PC-9 (cell line): ENCODE data around the gene GLB1L3. TPM values are rescaled to one million over a fixed set of nuclear protein-coding genes. Genes with fewer than 3 reads are reported as not detected.

Experiments used
- BruUV-seq: library from RNA; stranded (reverse); fragments of 400-500 nt; replicated peaks from 2 replicates; lab custom pipeline; 2021; lab: Mats Ljungman, UMichigan
- CTCF ChIA-PET: fragments of 300-600 bp; sonication (Branson Sonifier 250); formaldehyde crosslinking; loops from one replicate; lab custom pipeline; 2022; ENCODE audit warnings: antibody characterized with exemption; lab: Charles Lee
- POLR2A ChIA-PET: fragments of 300-600 bp; sonication (Branson Sonifier 250); formaldehyde crosslinking; loops from one replicate; lab custom pipeline; 2022; ENCODE audit warnings: antibody characterized with exemption; ENCODE audit not compliant: unreplicated experiment; lab: Charles Lee
- DNase-seq, 2 experiments: peaks; one replicate each; pipeline versions ENCODE4 v3.0.0 to v3.0.0-alpha.2; 2015 to 2022; ENCODE audit warnings: mixed read lengths in 1 of 2
- H2AFZ ChIP-seq: fragments of 200-600 bp; sonication (generic); 2 replicates; pipeline ENCODE4 v1.8.1; 2017; ENCODE audit warnings: antibody characterized with exemption
- H3F3A ChIP-seq: fragments of 200-600 bp; sonication (generic); 2 replicates; pipeline ENCODE4 v1.8.1; 2017; ENCODE audit warnings: antibody characterized with exemption, mild to moderate bottlenecking, low read depth; ENCODE audit not compliant: insufficient read depth
- H3K27ac ChIP-seq: fragments of 200-600 bp; sonication (generic); 2 replicates; pipeline ENCODE4 v1.6.1; 2016; ENCODE audit warnings: mixed run types
- H3K27me3 ChIP-seq: fragments of 200-600 bp; sonication (generic); 2 replicates; pipeline ENCODE4 v1.6.1; 2016; ENCODE audit warnings: low read depth, mixed run types; ENCODE audit not compliant: insufficient read depth
- H3K36me3 ChIP-seq: fragments of 200-600 bp; sonication (generic); 2 replicates; pipeline ENCODE4 v1.6.1; 2016; ENCODE audit warnings: low read depth, mixed run types
- H3K4me1 ChIP-seq: fragments of 200-600 bp; sonication (generic); replicated peaks from 2 replicates; pipeline ENCODE4 v1.6.1; 2016; ENCODE audit warnings: mixed run types; ENCODE audit not compliant: insufficient read depth
- H3K4me2 ChIP-seq: fragments of 200-600 bp; sonication (generic); 2 replicates; pipeline ENCODE4 v1.6.1; 2017; ENCODE audit warnings: mixed run types
- H3K4me3 ChIP-seq: fragments of 200-600 bp; sonication (generic); 2 replicates; pipeline ENCODE4 v1.6.1; 2016; ENCODE audit warnings: mixed run types
- H3K79me2 ChIP-seq: fragments of 200-600 bp; sonication (generic); 2 replicates; pipeline ENCODE4 v1.6.1; 2017; ENCODE audit warnings: low read depth, mixed run types
- H3K9me2 ChIP-seq: fragments of 200-600 bp; sonication (generic); 2 replicates; pipeline ENCODE4 v1.8.1; 2017; ENCODE audit warnings: mild to moderate bottlenecking; ENCODE audit not compliant: insufficient read depth
- H3K9me3 ChIP-seq: fragments of 200-600 bp; sonication (generic); 2 replicates; pipeline ENCODE4 v1.8.1; 2016; ENCODE audit warnings: low read depth; ENCODE audit not compliant: insufficient read depth
- H4K20me1 ChIP-seq: fragments of 200-600 bp; sonication (generic); 2 replicates; pipeline ENCODE4 v1.8.1; 2017; ENCODE audit not compliant: insufficient read depth
- CTCF ChIP-seq: fragments of 200-600 bp; sonication (generic); conservative IDR thresholded peaks from 2 replicates; pipeline ENCODE4 v1.6.1; 2017; ENCODE audit warnings: mixed run types, antibody characterized with exemption, mild to moderate bottlenecking, moderate library complexity
- EZH2 ChIP-seq: fragments of 200-600 bp; sonication (generic); IDR thresholded peaks from 2 replicates; pipeline ENCODE4 v1.8.0; 2017; ENCODE audit warnings: antibody characterized with exemption, low read depth
- intact Hi-C: fragments of 100-400 bp; cut with micrococcal nuclease; formaldehyde crosslinking; loops from one replicate; pipeline ENCODE4 v1.10.0; 2022; ENCODE audit not compliant: unreplicated experiment
- total RNA-seq: library from RNA; stranded (reverse); gene quantifications from 2 replicates; pipeline ENCODE4 v1.2.3, GENCODE V29; 2021

GLB1L3 gene
- total RNA-seq, 1 experiment from 2014 or later: not detected

GRCh38 chr11:134360050-134360835 is 84.1 kb downstream of the GLB1L3 start:
- Histone ChIP-seq H2AFZ (no peak overlapping the region), H3F3A (no peaks in the 10 kb centered on the region), H3K9me3 (no peaks in the 10 kb centered on the region), H3K9me2 (no peaks in the 10 kb centered on the region), H3K79me2 (no peaks in the 10 kb centered on the region), H3K36me3 (no peaks in the 10 kb centered on the region; the same call in 1 of the 2 replicates), H3K4me1 (peaks cover under 1% of the 10 kb centered on the region; the same call in 1 of the 2 replicates), H3K27ac (no peak overlapping the region), H3K27me3 (no peaks in the 10 kb centered on the region), H4K20me1 (no peaks in the 10 kb centered on the region), H3K4me2 (no peak overlapping the region), H3K4me3 (no peak overlapping the region)
- ChIA-PET CTCF (no interaction called here), POLR2A (no interaction called here)
- DNase-seq: peak in 1 of 2 experiments; percentile 73
- TF ChIP-seq EZH2: no peak
- peak; percentile 74 for TF ChIP-seq CTCF
- BruUV-seq: no TSS peak
- intact Hi-C loops: loop anchor here (5.0 kb wide), 1 partner anchor 347 kb away; no protein-coding TSS in a partner anchor

- ChIA-PET CTCF (no interaction called here), POLR2A (no interaction called here)
- H3K27me3 ChIP-seq: no peaks in the 10 kb centered on the region
- H3F3A ChIP-seq: no peaks in the 10 kb centered on the region
- H3K27ac ChIP-seq: no peak overlapping the region
- BruUV-seq: no TSS peak
- intact Hi-C loops: loop anchor here (5.0 kb wide), 1 partner anchor 346 kb away; no protein-coding TSS in a partner anchor
- H3K4me1 ChIP-seq: no peaks in the 10 kb centered on the region
- H3K4me2 ChIP-seq: no peak overlapping the region
- no peaks in the 10 kb centered on the region for H3K9me2 ChIP-seq
- H3K79me2 ChIP-seq: no peaks in the 10 kb centered on the region
- no peak overlapping the region for H2AFZ ChIP-seq
- no peaks in the 10 kb centered on the region for H4K20me1 ChIP-seq
- no peak for DNase-seq
- no peaks in the 10 kb centered on the region for H3K9me3 ChIP-seq
- H3K4me3 ChIP-seq: no peak overlapping the region
- H3K36me3 ChIP-seq: no peaks in the 10 kb centered on the region
- TF ChIP-seq CTCF (no peak), EZH2 (no peak)
Observed at GRCh38 chr11:134361661-134362060, 85.5 kb downstream of the GLB1L3 start.

GRCh38 chr11:134362192-134362901 is 86.2 kb downstream of the GLB1L3 start:
- Histone ChIP-seq H3K27me3 (no peaks in the 10 kb centered on the region), H3F3A (no peaks in the 10 kb centered on the region), H2AFZ (no peak overlapping the region), H3K9me3 (no peaks in the 10 kb centered on the region), H3K36me3 (no peaks in the 10 kb centered on the region), H3K79me2 (no peaks in the 10 kb centered on the region), H3K9me2 (no peaks in the 10 kb centered on the region), H3K4me3 (no peak overlapping the region), H3K27ac (no peak overlapping the region), H3K4me2 (no peak overlapping the region), H3K4me1 (no peaks in the 10 kb centered on the region), H4K20me1 (no peaks in the 10 kb centered on the region)
- TF ChIP-seq EZH2: no peak
- no peak for TF ChIP-seq CTCF
- ChIA-PET POLR2A (no interaction called here), CTCF (no interaction called here)
- no peak for DNase-seq
- intact Hi-C loops: loop anchor here (5.0 kb wide), 1 partner anchor 345 kb away; no protein-coding TSS in a partner anchor
- no TSS peak for BruUV-seq
